HAP-1 (cell line): ENCODE results near the gene PTPRK.
A peak's percentile ranks its signal among the peaks of the same experiment; 100 is the strongest.

ENCODE experiments used
- DNase-seq, 2 experiments: peaks; one replicate each; pipeline ENCODE4 v3.0.0-alpha.2; 2016 to 2020; ENCODE audit warnings: low spot score in 2 of 2
- H3K27me3 ChIP-seq: fragments of 250-450 bp; sonication (Bioruptor Pico); 2 replicates; pipeline ENCODE4 v1.5.1; 2020; ENCODE audit warnings: low read depth, mild to moderate bottlenecking, moderate library complexity
- H3K36me3 ChIP-seq: fragments of 250-450 bp; sonication (Bioruptor Pico); replicated peaks from 2 replicates; pipeline ENCODE4 v1.5.1; 2020; ENCODE audit warnings: mild to moderate bottlenecking
- H3K4me1 ChIP-seq: fragments of 250-450 bp; sonication (Bioruptor Pico); 2 replicates; pipeline ENCODE4 v1.5.1; 2020; ENCODE audit warnings: mild to moderate bottlenecking
- H3K4me3 ChIP-seq: fragments of 250-450 bp; sonication (Bioruptor Pico); 2 replicates; pipeline ENCODE4 v1.5.1; 2020; ENCODE audit warnings: mild to moderate bottlenecking, moderate library complexity
- H3K9me3 ChIP-seq: fragments of 250-450 bp; sonication (Bioruptor Pico); 2 replicates; pipeline ENCODE4 v1.5.1; 2020; ENCODE audit warnings: mild to moderate bottlenecking, moderate library complexity
- in situ Hi-C: fragments of 300-500 bp; cut with MboI; formaldehyde crosslinking; loops from 3 replicates; pipeline ENCODE4 v1.14.3; 2020; ENCODE audit warnings: low sequenced_read_pairs, inconsistent platforms, mixed read lengths

The PTPRK gene

DNA sequence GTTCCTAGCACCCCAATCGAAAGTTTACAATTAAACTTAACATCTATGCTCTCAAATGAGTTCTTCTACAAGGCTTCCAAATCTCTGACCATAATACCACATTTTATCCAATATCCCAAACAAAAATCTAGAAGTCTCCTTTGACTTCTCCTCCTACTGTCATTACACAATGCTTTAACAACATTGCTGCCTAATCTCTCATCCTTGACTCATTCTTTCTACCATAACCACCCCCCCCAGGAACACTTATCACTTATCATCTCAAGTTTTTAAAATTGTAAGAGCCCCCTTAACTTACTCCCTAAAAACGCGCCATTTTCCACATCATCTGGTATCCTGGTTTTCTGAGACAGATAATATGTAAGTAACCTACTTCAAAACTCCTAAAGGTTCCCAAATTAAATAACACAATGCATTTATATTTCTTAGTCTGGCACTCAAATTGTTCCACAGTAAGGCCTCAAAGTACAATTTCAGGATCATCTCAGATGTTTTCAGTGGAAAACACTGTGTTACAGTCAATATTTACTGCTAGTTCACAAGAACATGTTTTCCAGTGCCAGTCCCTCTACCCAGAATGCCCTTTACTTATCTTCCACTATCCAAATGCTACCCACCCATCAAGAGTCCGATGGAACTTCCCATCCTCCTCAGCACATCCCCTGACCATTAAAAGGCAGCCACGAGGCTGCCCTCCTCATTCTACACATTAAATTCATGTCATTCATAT is 311.4 kb downstream of the PTPRK start:
- Histone ChIP-seq H3K4me3 (no peak overlapping the region), H3K36me3 (no peaks in the 10 kb centered on the region), H3K4me1 (peaks cover 33% of the 10 kb centered on the region), H3K27me3 (no peaks in the 10 kb centered on the region), H3K9me3 (no peaks in the 10 kb centered on the region)
- DNase-seq = no peak
- in situ Hi-C loops = no loop called here

- Histone ChIP-seq H3K27me3 (no peaks in the 10 kb centered on the region), H3K4me3 (no peak overlapping the region)
- DNase-seq = no peak
Measured at GRCh38 chr6:128208078-128208477, 312.3 kb downstream of the PTPRK start.

DNA sequence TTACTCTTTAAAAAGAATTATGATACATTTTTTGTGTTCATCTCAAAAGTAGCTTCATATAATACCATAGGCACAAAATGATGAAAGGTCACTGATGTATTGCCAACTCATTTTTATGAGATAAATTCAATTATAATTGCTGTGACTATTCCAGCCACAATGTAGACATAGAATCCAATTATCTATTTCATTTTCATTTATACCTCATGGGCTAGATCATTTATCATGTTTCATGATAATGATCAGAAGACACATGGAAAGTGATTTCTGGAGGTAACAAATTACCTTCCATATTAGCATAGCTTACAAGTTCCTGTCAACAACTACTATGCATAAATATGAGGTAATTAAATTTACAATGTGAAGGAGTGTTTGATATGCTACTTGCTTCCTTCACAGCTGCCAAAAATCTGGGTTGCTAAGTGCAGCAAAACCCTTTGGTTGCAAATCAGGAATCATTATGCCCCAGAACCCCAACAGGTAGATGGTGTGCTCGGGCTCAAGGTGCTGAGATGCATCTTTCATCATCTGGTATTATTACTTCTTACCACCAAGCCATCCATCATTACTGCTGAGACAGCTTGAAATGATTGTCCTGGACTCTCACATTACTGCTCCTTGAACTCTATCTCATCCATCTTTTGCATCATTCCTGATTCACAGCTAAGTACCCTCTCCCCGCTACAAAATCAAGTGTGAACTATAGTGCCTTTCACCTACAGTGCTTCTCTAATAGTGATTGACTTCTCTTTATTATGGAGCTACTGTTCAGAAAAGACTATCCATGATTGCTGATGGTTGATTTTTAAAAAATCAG is 313.6 kb downstream of the PTPRK start:
- no peaks in the 10 kb centered on the region for H3K36me3 ChIP-seq
- no peaks in the 10 kb centered on the region for H3K27me3 ChIP-seq
- H3K4me3 ChIP-seq = no peak overlapping the region
- in situ Hi-C loops = no loop called here
- peaks cover 33% of the 10 kb centered on the region for H3K4me1 ChIP-seq
- no peak for DNase-seq
- H3K9me3 ChIP-seq = no peaks in the 10 kb centered on the region

More at GRCh38 chr6:128208078-128208477, 312.3 kb downstream of the PTPRK start:
- in situ Hi-C loops = no loop called here
- peaks cover 33% of the 10 kb centered on the region for H3K4me1 ChIP-seq
- no peaks in the 10 kb centered on the region for H3K36me3 ChIP-seq
- no peaks in the 10 kb centered on the region for H3K9me3 ChIP-seq

DNA sequence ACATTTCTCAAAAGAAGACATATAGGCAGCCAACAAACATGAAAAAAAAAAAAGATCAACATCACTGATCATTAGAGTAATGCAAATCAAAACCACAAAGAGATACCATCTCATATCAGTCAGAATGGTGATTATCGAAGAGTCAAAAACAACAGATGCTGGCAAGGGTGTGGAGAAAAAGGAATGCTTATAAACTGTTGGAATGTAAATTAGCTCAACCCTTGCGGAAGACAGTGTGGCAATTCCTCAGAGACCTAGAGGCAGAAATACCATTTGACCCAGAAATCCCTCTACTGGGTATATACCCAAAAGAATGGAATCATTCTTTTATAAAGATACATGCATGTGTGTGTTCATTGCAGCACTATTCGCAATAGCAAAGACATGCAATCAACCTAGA is 315.8 kb downstream of the PTPRK start:
- Histone ChIP-seq H3K9me3 (no peaks in the 10 kb centered on the region), H3K27me3 (no peaks in the 10 kb centered on the region), H3K36me3 (no peaks in the 10 kb centered on the region), H3K4me1 (peaks cover 24% of the 10 kb centered on the region), H3K4me3 (no peak overlapping the region)
- in situ Hi-C loops = no loop called here
- peak; percentile 18 to 45 for DNase-seq

- Histone ChIP-seq H3K4me1 (peaks cover 10% of the 10 kb centered on the region), H3K27me3 (no peaks in the 10 kb centered on the region), H3K36me3 (no peaks in the 10 kb centered on the region), H3K9me3 (no peaks in the 10 kb centered on the region), H3K4me3 (no peak overlapping the region)
- DNase-seq = no peak
- in situ Hi-C loops = no loop called here
Measured at GRCh38 chr6:128202169-128202765, 318.1 kb downstream of the PTPRK start.

- Histone ChIP-seq H3K27me3 (no peaks in the 10 kb centered on the region), H3K9me3 (no peaks in the 10 kb centered on the region), H3K4me1 (peaks cover 10% of the 10 kb centered on the region), H3K4me3 (no peak overlapping the region), H3K36me3 (no peaks in the 10 kb centered on the region)
- in situ Hi-C loops = no loop called here
- DNase-seq = no peak
Measured at GRCh38 chr6:128200789-128201188, 319.6 kb downstream of the PTPRK start.

- in situ Hi-C loops = no loop called here
- no peak overlapping the region for H3K4me3 ChIP-seq
- H3K9me3 ChIP-seq = no peaks in the 10 kb centered on the region
- H3K27me3 ChIP-seq = no peaks in the 10 kb centered on the region
- peaks cover 3% of the 10 kb centered on the region for H3K4me1 ChIP-seq
- no peaks in the 10 kb centered on the region for H3K36me3 ChIP-seq
- DNase-seq = no peak
Measured at GRCh38 chr6:128199461-128199860, 320.9 kb downstream of the PTPRK start.

- no peaks in the 10 kb centered on the region for H3K36me3 ChIP-seq
- H3K4me3 ChIP-seq = no peak overlapping the region
- no peaks in the 10 kb centered on the region for H3K4me1 ChIP-seq
- no peaks in the 10 kb centered on the region for H3K27me3 ChIP-seq
- in situ Hi-C loops = no loop called here
- H3K9me3 ChIP-seq = no peaks in the 10 kb centered on the region
- no peak for DNase-seq
Measured at GRCh38 chr6:128192972-128193371, 327.4 kb downstream of the PTPRK start.

DNA sequence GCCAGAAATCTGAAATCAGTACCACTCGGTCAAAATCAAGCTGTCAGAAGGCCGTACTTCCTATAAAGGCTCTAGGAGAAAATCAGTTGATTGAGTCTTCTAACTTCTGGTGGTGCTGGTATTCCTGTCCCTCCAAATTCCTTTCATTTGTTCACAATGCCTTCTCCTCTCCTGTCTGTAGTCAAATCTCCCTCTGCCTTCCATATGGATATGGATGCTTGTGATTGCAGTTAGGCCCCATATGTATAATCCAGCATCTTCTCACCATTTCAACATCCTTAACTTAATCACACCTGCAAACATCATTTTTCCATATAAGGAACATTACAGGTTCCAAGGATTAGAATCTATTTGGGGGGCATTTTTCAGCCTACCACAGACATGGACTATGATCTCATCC is 331.7 kb downstream of the PTPRK start:
- H3K9me3 ChIP-seq = no peaks in the 10 kb centered on the region
- no peaks in the 10 kb centered on the region for H3K4me1 ChIP-seq
- in situ Hi-C loops = no loop called here
- DNase-seq = no peak
- no peak overlapping the region for H3K4me3 ChIP-seq
- H3K36me3 ChIP-seq = no peaks in the 10 kb centered on the region
- no peaks in the 10 kb centered on the region for H3K27me3 ChIP-seq

DNA sequence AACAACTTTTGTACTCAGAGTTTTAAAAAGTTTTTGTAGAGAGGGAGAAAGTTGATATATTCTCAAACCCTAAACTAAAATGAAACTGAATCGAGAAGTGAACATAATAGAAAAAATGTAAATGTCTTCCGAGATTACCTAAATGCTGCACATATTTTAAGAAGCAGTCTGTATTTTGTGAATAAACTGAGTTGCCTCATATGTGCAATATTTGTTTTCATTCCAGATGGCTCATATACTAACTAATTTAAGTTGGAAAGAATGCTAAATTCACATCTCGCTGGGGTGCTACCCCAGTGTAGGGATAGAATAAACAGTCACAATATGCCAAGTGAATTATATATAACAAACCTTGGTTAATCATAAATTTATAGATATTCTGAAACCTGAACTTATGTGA is 333.7 kb downstream of the PTPRK start:
- in situ Hi-C loops = no loop called here
- H3K4me3 ChIP-seq = no peak overlapping the region
- H3K9me3 ChIP-seq = no peaks in the 10 kb centered on the region
- no peak for DNase-seq
- no peaks in the 10 kb centered on the region for H3K36me3 ChIP-seq
- no peaks in the 10 kb centered on the region for H3K27me3 ChIP-seq
- no peaks in the 10 kb centered on the region for H3K4me1 ChIP-seq

- H3K4me3 ChIP-seq = no peak overlapping the region
- H3K9me3 ChIP-seq = no peaks in the 10 kb centered on the region
- no peaks in the 10 kb centered on the region for H3K36me3 ChIP-seq
- no peak for DNase-seq
- H3K27me3 ChIP-seq = no peaks in the 10 kb centered on the region
- in situ Hi-C loops = no loop called here
- no peaks in the 10 kb centered on the region for H3K4me1 ChIP-seq
Measured at GRCh38 chr6:128179876-128180438, 340.4 kb downstream of the PTPRK start.

DNA sequence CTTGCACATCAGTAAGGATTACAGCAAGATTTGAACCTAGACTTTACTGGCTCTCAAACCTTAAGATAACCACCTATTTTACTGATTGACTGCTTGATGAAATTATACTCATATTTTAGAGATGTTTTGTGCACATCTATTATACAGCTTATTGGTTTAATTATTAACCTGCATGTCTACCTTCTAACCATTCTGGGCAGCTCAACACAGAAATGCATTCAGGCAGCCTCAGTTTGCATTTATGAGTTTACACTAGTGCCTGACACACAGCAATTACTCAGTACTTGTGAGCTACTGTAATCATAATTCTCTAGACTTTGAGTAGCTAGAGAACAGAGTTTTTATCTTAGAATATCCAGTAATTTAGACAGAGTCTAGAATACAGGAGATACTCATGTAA is 345.7 kb downstream of the PTPRK start:
- Histone ChIP-seq H3K27me3 (no peaks in the 10 kb centered on the region), H3K4me1 (no peaks in the 10 kb centered on the region), H3K9me3 (no peaks in the 10 kb centered on the region), H3K36me3 (no peaks in the 10 kb centered on the region), H3K4me3 (no peak overlapping the region)
- in situ Hi-C loops = no loop called here
- DNase-seq = no peak

GRCh38 chr6:128172752-128173682 is 347.4 kb downstream of the PTPRK start:
- in situ Hi-C loops = no loop called here
- H3K9me3 ChIP-seq = no peaks in the 10 kb centered on the region
- H3K4me1 ChIP-seq = no peaks in the 10 kb centered on the region
- H3K27me3 ChIP-seq = no peaks in the 10 kb centered on the region
- no peaks in the 10 kb centered on the region for H3K36me3 ChIP-seq
- H3K4me3 ChIP-seq = no peak overlapping the region
- no peak for DNase-seq
